ENCODE measurements around the gene HDAC5. TPM values are rescaled to one million over a fixed set of nuclear protein-coding genes. Genes with fewer than 3 reads are reported as not detected.

The HDAC5 gene
- total RNA-seq, 1 donor from 2014 or later: 52.1 TPM

Other genes starting within 250 kb of the HDAC5 start
- gene MPP2, start 216.1 kb downstream of the HDAC5 start, total RNA-seq: 0.34 and 0.84 TPM in 2 replicates
- not detected in 2 replicates for gene PPY, start 181.2 kb downstream of the HDAC5 start, total RNA-seq
- gene PYY, start 169.7 kb downstream of the HDAC5 start, total RNA-seq: not detected in 2 replicates
- gene NAGS, start 119.0 kb downstream of the HDAC5 start, total RNA-seq: 6.8 and 10.0 TPM in 2 replicates
- gene TMEM101, start 108.7 kb downstream of the HDAC5 start, total RNA-seq: 85.2 and 117 TPM in 2 replicates
- 21.8 and 32.0 TPM in 2 replicates for gene LSM12, start 57.0 kb downstream of the HDAC5 start, total RNA-seq
- 14.3 and 35.1 TPM in 2 replicates for gene G6PC3, start 52.9 kb downstream of the HDAC5 start, total RNA-seq
- gene HROB, start 18.3 kb upstream of the HDAC5 start, total RNA-seq: 1.2 and 2.9 TPM in 2 replicates
- gene ASB16, start 47.1 kb upstream of the HDAC5 start, total RNA-seq: 0.17 TPM in 1 of 2 replicates, not detected in the other
- gene TMUB2, start 63.3 kb upstream of the HDAC5 start, total RNA-seq: 37.0 and 40.2 TPM in 2 replicates
- gene ATXN7L3, start 76.2 kb upstream of the HDAC5 start, total RNA-seq: 51.1 and 67.7 TPM in 2 replicates
- gene UBTF, start 96.0 kb upstream of the HDAC5 start, total RNA-seq: 59.2 and 68.4 TPM in 2 replicates
- not detected in 2 replicates for gene SLC4A1, start 144.5 kb upstream of the HDAC5 start, total RNA-seq
- under 0.01 TPM in 1 of 2 replicates, not detected in the other for gene RUNDC3A, start 185.0 kb upstream of the HDAC5 start, total RNA-seq
- gene SLC25A39, start 201.2 kb upstream of the HDAC5 start, total RNA-seq: 88.8 and 120 TPM in 2 replicates
- gene GRN, start 221.7 kb upstream of the HDAC5 start, total RNA-seq: 543 and 963 TPM in 2 replicates
- gene FAM171A2, start 240.2 kb upstream of the HDAC5 start, total RNA-seq: 7.0 and 9.7 TPM in 2 replicates

Measured in dermis blood vessel endothelial cell (primary cell).